Glomerular visceral epithelial cell (primary cell): ENCODE results near the gene MATN1.

ENCODE experiments used
- DNase-seq: peaks from one replicate; pipeline ENCODE4 v3.0.0-alpha.2; 2016; ENCODE audit errors: extremely low spot score

MATN1 gene

GRCh38 chr1:30662291-30662840 is 61.0 kb downstream of the MATN1 start:
- no peak for DNase-seq

GRCh38 chr1:30661311-30661710 is 62.1 kb downstream of the MATN1 start:
- no peak for DNase-seq
